Kidney tubule cell (primary cell): ENCODE data around the gene BCL2L11.

ENCODE experiments used
- DNase-seq: peaks from one replicate; pipeline ENCODE4 v3.0.0-alpha.2; 2018; ENCODE audit warnings: low spot score

Gene BCL2L11

GRCh38 chr2:111143107-111143842 lies 22.6 kb downstream of the BCL2L11 start:
- no peak for DNase-seq

GRCh38 chr2:111143843-111144198 lies 23.1 kb downstream of the BCL2L11 start:
- no peak for DNase-seq

GRCh38 chr2:111145103-111145760 lies 24.5 kb downstream of the BCL2L11 start:
- DNase-seq = no peak

DNA sequence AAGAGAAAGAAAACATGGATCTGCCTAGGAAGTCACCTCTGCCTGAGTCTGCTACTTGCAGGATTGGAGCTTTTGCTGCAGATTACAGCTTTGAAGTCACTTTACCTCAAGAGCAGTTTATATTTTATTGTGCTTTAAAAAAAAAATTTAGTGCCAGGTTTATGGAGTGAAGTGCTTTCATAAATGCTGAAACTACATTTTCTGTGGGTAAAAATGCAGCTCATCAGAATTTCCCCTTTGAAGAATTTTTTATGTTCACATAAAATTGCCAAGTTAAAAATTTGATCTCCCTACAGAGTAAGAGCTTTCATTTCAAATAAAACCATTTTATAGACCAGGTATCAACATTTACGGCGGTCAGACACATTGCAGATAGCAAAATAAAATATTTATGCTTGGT lies 25.2 kb downstream of the BCL2L11 start:
- no peak for DNase-seq

GRCh38 chr2:111148225-111148873 lies 27.6 kb downstream of the BCL2L11 start:
- DNase-seq = no peak

DNA sequence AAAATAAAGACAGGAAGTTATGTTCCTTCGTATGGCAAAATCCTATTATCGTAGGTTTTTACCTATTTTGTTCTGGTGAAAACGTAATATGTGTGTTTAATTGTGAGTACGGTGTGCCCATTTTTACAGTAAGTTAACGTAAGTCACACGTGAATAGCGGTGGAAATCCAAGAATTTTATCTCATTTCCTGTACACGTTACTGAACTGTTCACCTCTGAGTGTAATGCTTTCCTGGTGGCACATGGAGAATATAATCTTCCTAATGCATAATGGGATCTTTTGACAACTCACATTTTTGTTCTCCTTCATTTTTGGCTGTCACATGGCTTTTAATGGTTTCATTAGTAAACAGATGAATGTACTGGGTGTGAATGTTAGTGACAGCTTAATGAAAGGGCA lies 28.2 kb downstream of the BCL2L11 start:
- DNase-seq = no peak

DNA sequence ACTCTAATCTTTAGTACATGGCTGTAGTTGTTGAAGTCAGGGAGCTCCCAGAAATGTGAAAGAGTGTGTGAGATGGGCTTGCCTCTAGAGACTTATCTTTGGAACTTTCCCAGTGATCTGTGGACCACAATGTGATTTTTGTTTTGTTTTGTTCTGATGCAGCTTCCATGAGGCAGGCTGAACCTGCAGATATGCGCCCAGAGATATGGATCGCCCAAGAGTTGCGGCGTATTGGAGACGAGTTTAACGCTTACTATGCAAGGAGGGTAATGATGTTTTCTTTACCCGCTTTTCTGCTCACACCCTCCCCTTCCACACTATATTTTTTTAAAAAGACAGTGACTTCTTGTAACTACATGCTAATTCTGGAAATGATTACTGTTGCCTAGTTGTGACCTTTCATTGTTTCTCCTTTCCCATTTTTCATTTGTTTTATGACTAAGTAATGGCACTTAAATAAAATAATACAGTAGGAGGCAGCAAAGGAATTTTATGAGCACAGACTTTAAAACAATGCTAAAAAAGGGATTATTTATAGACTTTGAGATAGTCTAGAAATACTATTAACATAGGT lies 29.3 kb downstream of the BCL2L11 start:
- DNase-seq = no peak

- no peak for DNase-seq
These were observed 34.0 kb downstream of the BCL2L11 start for GRCh38 chr2:111154758-111155157.

GRCh38 chr2:111155610-111156009 lies 34.9 kb downstream of the BCL2L11 start:
- peak; percentile 17 for DNase-seq

DNA sequence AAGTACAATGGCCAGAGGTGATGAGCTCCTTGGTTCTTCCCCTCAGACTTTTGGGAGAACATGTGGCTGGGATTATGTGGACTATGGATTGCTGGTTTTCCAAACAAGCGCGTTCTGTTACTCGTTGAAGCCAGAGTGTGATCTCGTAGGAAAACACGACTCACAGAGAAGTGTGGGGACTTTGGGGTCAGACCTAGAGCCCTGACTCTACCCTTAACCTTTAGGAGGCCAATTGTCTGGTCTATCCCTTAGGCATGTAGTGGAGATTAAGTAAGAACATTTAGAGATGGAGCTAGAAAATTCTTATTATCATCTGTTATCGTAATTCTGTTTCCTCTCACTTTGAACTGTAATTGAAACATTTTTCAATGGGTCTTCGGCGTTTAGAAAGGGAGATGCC lies 35.8 kb downstream of the BCL2L11 start:
- DNase-seq = no peak

- no peak for DNase-seq
These were observed 36.5 kb downstream of the BCL2L11 start for GRCh38 chr2:111157071-111157661.

DNA sequence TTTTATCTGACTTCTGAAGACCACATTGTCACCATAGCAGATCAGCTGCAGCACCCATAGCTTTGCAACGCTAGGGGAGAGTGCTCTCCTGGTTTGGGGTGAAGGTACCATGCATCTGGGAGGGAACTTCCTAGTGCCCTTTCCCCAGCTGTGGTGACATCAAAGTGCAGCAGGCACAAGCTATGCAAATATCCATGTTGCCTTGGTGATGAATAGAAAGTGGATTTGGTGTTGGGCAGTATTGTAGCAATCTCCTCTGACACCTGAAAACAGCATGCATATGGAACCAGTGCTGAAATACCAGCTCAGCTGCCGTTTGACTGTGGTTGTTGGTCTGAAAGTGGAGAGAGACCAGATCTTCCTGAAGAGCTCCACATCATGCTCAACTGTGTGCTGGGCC lies 37.1 kb downstream of the BCL2L11 start:
- DNase-seq = no peak

DNA sequence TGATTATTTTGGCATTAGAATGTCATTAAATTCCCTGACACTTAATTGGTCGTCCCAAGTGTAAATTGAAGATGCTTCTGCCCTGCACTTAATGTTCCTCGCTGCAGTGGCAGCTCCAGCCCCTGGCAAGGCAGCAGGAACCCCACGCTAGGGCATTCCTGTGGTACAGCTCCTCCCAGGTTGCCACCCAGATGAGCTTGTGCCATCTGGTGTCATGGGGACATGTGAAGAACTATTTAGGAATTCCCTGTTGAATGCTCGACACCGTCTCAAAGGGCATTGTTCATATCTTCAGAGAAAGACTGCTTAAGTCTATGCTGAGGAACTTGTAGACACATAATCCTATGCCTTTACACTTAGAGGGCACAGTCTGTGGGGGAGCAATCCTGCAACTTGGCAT lies 38.9 kb downstream of the BCL2L11 start:
- DNase-seq = no peak

DNA sequence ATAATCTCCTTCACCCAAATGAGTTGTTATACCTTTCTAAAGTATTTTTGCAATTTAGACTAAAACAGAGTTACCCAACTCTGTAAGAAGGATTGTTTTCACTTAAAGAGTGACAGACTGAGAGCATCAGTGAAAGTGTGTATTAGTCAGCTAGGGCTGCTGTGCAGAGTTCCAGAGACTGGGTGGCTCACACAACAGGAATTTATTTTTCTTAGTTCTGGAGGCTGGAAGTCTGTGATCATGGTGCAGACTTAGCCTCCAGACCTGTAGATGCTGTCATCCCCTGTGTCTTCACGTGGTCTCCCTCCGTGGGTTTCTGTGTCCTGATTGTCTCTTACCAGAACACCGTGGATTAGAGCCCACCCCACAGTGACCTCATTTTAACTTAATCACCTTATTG lies 40.0 kb downstream of the BCL2L11 start:
- DNase-seq = peak; percentile 93

- DNase-seq = no peak
These were observed 41.3 kb downstream of the BCL2L11 start for GRCh38 chr2:111161971-111162370.

DNA sequence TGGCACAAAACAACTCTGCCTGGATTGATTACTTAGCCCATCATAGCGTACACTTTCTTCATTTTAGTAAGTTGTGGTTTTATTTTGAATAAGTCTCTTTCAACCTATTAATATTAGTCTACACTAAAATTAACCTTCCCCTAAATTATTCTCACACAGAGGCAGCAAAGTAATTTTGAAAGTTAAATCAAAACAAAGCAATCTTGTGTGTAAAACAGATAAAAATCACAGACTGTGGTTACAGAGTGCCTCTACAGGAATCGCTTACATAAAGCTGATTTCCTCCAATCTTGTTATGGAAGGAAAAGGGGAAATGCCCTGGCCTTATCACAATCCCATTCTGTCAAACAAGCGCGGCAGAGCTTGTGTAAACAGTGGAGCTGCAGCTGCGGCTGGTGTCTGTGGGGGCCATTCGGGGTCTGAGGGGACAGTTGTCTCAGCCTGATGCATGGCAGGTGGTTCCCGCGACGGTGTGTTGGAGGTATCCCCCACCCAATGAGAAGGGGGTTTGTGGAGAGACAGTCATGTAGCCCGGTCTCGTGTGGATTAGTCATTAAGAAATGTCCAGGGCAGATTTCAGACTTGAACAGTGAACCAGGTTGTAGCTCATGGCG lies 42.1 kb downstream of the BCL2L11 start:
- DNase-seq = peak; percentile 45

DNA sequence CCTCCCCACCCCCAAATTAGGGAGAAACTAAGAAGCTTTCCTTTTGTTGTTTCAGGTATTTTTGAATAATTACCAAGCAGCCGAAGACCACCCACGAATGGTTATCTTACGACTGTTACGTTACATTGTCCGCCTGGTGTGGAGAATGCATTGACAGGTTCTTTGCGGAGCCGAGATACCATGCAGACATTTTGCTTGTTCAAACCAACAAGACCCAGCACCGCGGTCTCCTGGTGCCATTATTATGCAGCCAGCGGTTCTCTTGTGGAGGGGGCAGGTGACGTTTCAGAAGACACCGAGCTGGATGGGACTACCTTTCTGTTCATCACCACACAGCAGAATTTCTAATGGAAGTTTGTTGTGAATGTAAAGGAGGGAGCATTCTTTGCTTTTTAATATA lies 43.4 kb downstream of the BCL2L11 start:
- no peak for DNase-seq

- no peak for DNase-seq
These were observed 44.4 kb downstream of the BCL2L11 start for GRCh38 chr2:111165084-111165483.

GRCh38 chr2:111166115-111166514 lies 45.4 kb downstream of the BCL2L11 start:
- DNase-seq = no peak

- DNase-seq = no peak
These were observed 46.6 kb downstream of the BCL2L11 start for GRCh38 chr2:111167076-111167862.

DNA sequence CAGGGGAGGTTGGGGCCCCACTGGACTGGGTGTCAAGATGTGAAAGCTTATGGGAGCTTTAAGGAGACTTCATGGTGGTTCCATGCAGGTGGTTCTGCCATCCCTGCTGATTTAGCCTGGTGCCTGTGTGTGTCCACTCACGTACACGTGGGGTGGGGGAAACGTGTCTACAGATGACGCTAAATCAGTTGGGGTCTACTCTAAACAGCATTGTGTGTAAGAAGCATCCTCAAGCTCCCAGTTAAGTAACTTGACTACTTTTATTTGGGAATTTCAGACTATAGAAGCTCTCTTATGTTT lies 47.1 kb downstream of the BCL2L11 start:
- no peak for DNase-seq
